CMK (cell line): ENCODE results near the gene MGLL.

Experiments
- DNase-seq: peaks from one replicate; pipeline ENCODE4 v3.0.0-alpha.2; 2010; ENCODE audit warnings: low read depth

The MGLL gene

GRCh38 chr3:127741246-127741645 is 81.1 kb downstream of the MGLL start:
- no peak for DNase-seq

GRCh38 chr3:127740136-127740915 is 82.0 kb downstream of the MGLL start:
- DNase-seq: no peak

- no peak for DNase-seq
Measured at GRCh38 chr3:127739347-127740135, 82.8 kb downstream of the MGLL start.

GRCh38 chr3:127738192-127738840 is 84.0 kb downstream of the MGLL start:
- no peak for DNase-seq

GRCh38 chr3:127736801-127737539 is 85.3 kb downstream of the MGLL start:
- DNase-seq: no peak

GRCh38 chr3:127735767-127736693 is 86.3 kb downstream of the MGLL start:
- no peak for DNase-seq

- peak; percentile 70 for DNase-seq
Measured at GRCh38 chr3:127734754-127735473, 87.4 kb downstream of the MGLL start.

GRCh38 chr3:127734181-127734720 is 88.1 kb downstream of the MGLL start:
- no peak for DNase-seq

GRCh38 chr3:127733781-127734180 is 88.5 kb downstream of the MGLL start:
- no peak for DNase-seq

- no peak for DNase-seq
Measured at GRCh38 chr3:127732879-127733350, 89.4 kb downstream of the MGLL start.

GRCh38 chr3:127732303-127732702 is 90.0 kb downstream of the MGLL start:
- peak; percentile 24 for DNase-seq

GRCh38 chr3:127731546-127732289 is 90.6 kb downstream of the MGLL start:
- DNase-seq: no peak

GRCh38 chr3:127730666-127731295 is 91.5 kb downstream of the MGLL start:
- DNase-seq: no peak

- no peak for DNase-seq
Measured at GRCh38 chr3:127730171-127730570, 92.1 kb downstream of the MGLL start.

- DNase-seq: no peak
Measured at GRCh38 chr3:127729556-127730056, 92.7 kb downstream of the MGLL start.

GRCh38 chr3:127728417-127729015 is 93.8 kb downstream of the MGLL start:
- DNase-seq: no peak

GRCh38 chr3:127726894-127727293 is 95.4 kb downstream of the MGLL start:
- DNase-seq: no peak

GRCh38 chr3:127723011-127723567 is 99.2 kb downstream of the MGLL start:
- DNase-seq: no peak
